ENCODE measurements around the gene ZNF579. TPM values are rescaled to one million over a fixed set of nuclear protein-coding genes. Genes with fewer than 3 reads are reported as not detected.
A peak's percentile ranks its signal among the peaks of the same experiment; 100 is the strongest.

The ZNF579 gene
- total and polyA plus RNA-seq, 7 donors, result 4.2 to 81.6 (median 22.9) TPM

GRCh38 chr19:55611300-55611982, 30.8 kb upstream of the ZNF579 start:
- H3K36me3 ChIP-seq (ENCODE audit: insufficient read depth in 1 of 2, low read depth in 1 of 2), result peaks cover 9 to 44% of the 10 kb centered on the region in 2 donors
- H3K27me3 ChIP-seq (ENCODE audit: insufficient read depth in 3 of 3, low read length in 2 of 3), result no peaks in the 10 kb centered on the region
- H3K9me3 ChIP-seq, result no peaks in the 10 kb centered on the region
- ATAC-seq, result peak; percentile 76 to 90 (median 80)
- TF ChIP-seq, protein P1, sequence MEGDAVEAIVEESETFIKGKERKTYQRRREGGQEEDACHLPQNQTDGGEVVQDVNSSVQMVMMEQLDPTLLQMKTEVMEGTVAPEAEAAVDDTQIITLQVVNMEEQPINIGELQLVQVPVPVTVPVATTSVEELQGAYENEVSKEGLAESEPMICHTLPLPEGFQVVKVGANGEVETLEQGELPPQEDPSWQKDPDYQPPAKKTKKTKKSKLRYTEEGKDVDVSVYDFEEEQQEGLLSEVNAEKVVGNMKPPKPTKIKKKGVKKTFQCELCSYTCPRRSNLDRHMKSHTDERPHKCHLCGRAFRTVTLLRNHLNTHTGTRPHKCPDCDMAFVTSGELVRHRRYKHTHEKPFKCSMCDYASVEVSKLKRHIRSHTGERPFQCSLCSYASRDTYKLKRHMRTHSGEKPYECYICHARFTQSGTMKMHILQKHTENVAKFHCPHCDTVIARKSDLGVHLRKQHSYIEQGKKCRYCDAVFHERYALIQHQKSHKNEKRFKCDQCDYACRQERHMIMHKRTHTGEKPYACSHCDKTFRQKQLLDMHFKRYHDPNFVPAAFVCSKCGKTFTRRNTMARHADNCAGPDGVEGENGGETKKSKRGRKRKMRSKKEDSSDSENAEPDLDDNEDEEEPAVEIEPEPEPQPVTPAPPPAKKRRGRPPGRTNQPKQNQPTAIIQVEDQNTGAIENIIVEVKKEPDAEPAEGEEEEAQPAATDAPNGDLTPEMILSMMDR (IDR thresholded peaks at IDR 0.05), result no peak
- H3K4me3 ChIP-seq, result peak overlapping the region; percentile 20
- intact Hi-C loops (cut with DNase I), result no loop called here
- 34 to 48% (median 36%) methylated on average over 15 of the region's 15 CpGs for WGBS, 3 donors
- peaks cover 40% of the 10 kb centered on the region for H3K4me1 ChIP-seq
- peak overlapping the region; percentile 71 for H3K27ac ChIP-seq
- DNase-seq, result peak in 1 of 2 donors; percentile 60

GRCh38 chr19:55609326-55609725, 28.7 kb upstream of the ZNF579 start:
- Histone ChIP-seq H3K36me3 (ENCODE audit: insufficient read depth in 1 of 2, low read depth in 1 of 2) (peaks cover 3 to 25% of the 10 kb centered on the region in 2 donors), H3K4me3 (no peak overlapping the region), H3K4me1 (peaks cover 46% of the 10 kb centered on the region), H3K27me3 (ENCODE audit: insufficient read depth in 3 of 3, low read length in 2 of 3) (no peaks in the 10 kb centered on the region), H3K27ac (peak overlapping the region; percentile 9), H3K9me3 (no peaks in the 10 kb centered on the region)
- no peak for ATAC-seq
- 78 to 81% (median 79%) methylated on average over 5 of the region's 5 CpGs for WGBS, 3 donors
- intact Hi-C loops (cut with DNase I), result loop anchor here in 1 of 2 donors (5.0 kb wide), 1 partner anchor 97 kb away; no protein-coding TSS in a partner anchor
- DNase-seq, result no peak
- TF ChIP-seq, protein P1 (IDR thresholded peaks at IDR 0.05), result no peak

DNA sequence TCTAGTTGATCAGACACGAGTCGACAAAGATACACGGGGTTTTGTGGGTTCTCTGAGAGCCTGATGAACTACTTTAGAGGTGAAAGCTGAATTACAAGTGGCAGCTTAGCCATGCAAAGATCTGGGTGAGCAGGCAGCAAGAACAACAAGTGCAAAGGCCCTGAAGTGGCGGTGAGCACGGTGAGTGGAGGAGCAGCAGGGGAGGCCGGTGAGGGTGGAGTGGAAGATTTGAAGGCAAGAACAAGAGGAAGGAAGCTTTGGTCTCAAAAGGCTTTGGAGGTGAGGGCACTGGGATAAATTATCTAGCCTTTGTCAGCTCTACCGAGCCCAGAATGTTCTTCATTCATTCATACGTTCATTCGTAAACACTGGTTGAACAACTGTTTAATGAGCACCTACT, 26.2 kb upstream of the ZNF579 start:
- WGBS, 3 donors, result 67 to 69% (median 67%) methylated on average over 9 of the region's 9 CpGs

GRCh38 chr19:55606471-55606787, 25.8 kb upstream of the ZNF579 start:
- Histone ChIP-seq H3K4me3 (peak overlapping the region; percentile 81), H3K36me3 (ENCODE audit: insufficient read depth in 1 of 2, low read depth in 1 of 2) (peaks cover 3 to 24% of the 10 kb centered on the region in 2 donors), H3K27me3 (ENCODE audit: insufficient read depth in 3 of 3, low read length in 2 of 3) (no peaks in the 10 kb centered on the region), H3K9me3 (no peaks in the 10 kb centered on the region), H3K4me1 (peaks cover 37% of the 10 kb centered on the region), H3K27ac (peak overlapping the region; percentile 96)
- no peak for ATAC-seq
- 18 to 27% (median 18%) methylated on average over 12 of the region's 12 CpGs for WGBS, 3 donors
- intact Hi-C loops (cut with DNase I), result loop anchor here (1.0 to 5.0 kb wide), 2 partner anchors 89 to 94 kb away; no protein-coding TSS in a partner anchor
- DNase-seq, result no peak
- TF ChIP-seq, protein P1 (IDR thresholded peaks at IDR 0.05), result no peak

More for the DNA sequence above, 26.2 kb upstream of the ZNF579 start:
- peak overlapping the region; percentile 81 for H3K4me3 ChIP-seq
- H3K9me3 ChIP-seq, result no peaks in the 10 kb centered on the region
- no peak for DNase-seq
- no peaks in the 10 kb centered on the region for H3K27me3 ChIP-seq (ENCODE audit: insufficient read depth in 3 of 3, low read length in 2 of 3)
- H3K4me1 ChIP-seq, result peaks cover 41% of the 10 kb centered on the region
- TF ChIP-seq, protein P1 (IDR thresholded peaks at IDR 0.05), result no peak
- intact Hi-C loops (cut with DNase I), result loop anchor here (1.0 to 5.0 kb wide), 2 partner anchors 90 to 95 kb away; no protein-coding TSS in a partner anchor
- peak overlapping the region; percentile 96 for H3K27ac ChIP-seq
- H3K36me3 ChIP-seq (ENCODE audit: insufficient read depth in 1 of 2, low read depth in 1 of 2), result peaks cover 3 to 24% of the 10 kb centered on the region in 2 donors
- no peak for ATAC-seq
